ENCODE data around the gene ACOX3. TPM values are rescaled to one million over a fixed set of nuclear protein-coding genes. Genes with fewer than 3 reads are reported as not detected.

Gene ACOX3
- total and polyA plus RNA-seq, 10 of the 15 experiments (the other 5 are each of a cell fraction or from before 2014, with no cell fraction given): 2.0 to 24.5 (median 14.0) TPM

- TF ChIP-seq SREBF1 (IDR thresholded peaks at IDR 0.05; ENCODE audit: low read length): no peak
- no peak for TF ChIP-seq MYC (IDR thresholded peaks at IDR 0.05; ENCODE audit: insufficient read depth, insufficient read length, insufficient replicate concordance, low read length, severe bottlenecking)
- no peak for TF ChIP-seq NFYB (IDR thresholded peaks at IDR 0.05; ENCODE audit: insufficient read depth, low read depth, low read length)
- TF ChIP-seq RB1 (IDR thresholded peaks at IDR 0.05; ENCODE audit: borderline replicate concordance): no peak
- no peak for TF ChIP-seq CHD1 (IDR thresholded peaks at IDR 0.05; ENCODE audit: low read depth, low read length)
- no peak for TF ChIP-seq EZH2 (IDR thresholded peaks at IDR 0.05; ENCODE audit: borderline replicate concordance, control insufficient read depth, low read depth, low read length)
- no peak for TF ChIP-seq CEBPB (IDR thresholded peaks at IDR 0.05; ENCODE audit: borderline replicate concordance in 1 of 2, low read depth in 2 of 2, low read length in 2 of 2)
- TF ChIP-seq TCF12 (IDR thresholded peaks at IDR 0.05; ENCODE audit: low read depth, low read length): no peak; the same call in 1 of the 2 replicates
- no peak for TF ChIP-seq STAT1 (conservative IDR thresholded peaks at IDR 0.05)
- TF ChIP-seq, protein P1, sequence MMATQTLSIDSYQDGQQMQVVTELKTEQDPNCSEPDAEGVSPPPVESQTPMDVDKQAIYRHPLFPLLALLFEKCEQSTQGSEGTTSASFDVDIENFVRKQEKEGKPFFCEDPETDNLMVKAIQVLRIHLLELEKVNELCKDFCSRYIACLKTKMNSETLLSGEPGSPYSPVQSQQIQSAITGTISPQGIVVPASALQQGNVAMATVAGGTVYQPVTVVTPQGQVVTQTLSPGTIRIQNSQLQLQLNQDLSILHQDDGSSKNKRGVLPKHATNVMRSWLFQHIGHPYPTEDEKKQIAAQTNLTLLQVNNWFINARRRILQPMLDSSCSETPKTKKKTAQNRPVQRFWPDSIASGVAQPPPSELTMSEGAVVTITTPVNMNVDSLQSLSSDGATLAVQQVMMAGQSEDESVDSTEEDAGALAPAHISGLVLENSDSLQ (IDR thresholded peaks at IDR 0.05): peak; percentile 63; the same call in 1 of the 2 replicates
- TF ChIP-seq, protein P2, sequence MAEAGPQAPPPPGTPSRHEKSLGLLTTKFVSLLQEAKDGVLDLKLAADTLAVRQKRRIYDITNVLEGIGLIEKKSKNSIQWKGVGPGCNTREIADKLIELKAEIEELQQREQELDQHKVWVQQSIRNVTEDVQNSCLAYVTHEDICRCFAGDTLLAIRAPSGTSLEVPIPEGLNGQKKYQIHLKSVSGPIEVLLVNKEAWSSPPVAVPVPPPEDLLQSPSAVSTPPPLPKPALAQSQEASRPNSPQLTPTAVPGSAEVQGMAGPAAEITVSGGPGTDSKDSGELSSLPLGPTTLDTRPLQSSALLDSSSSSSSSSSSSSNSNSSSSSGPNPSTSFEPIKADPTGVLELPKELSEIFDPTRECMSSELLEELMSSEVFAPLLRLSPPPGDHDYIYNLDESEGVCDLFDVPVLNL (IDR thresholded peaks at IDR 0.05; ENCODE audit: low read depth, low read length): no peak
- no peak for TF ChIP-seq ATF3 (IDR thresholded peaks at IDR 0.05; ENCODE audit: borderline replicate concordance, extremely low read depth, low read depth, low read length)
- TF ChIP-seq ZNF217 (IDR thresholded peaks at IDR 0.05): 0 out of 2 replicates have a peak, but pooled peaks have one; percentile 10
- no peak for TF ChIP-seq SMAD5 (IDR thresholded peaks at IDR 0.05; ENCODE audit: low read depth)
- no peak for TF ChIP-seq NFIC (IDR thresholded peaks at IDR 0.05; ENCODE audit: low read depth, low read length)
- TF ChIP-seq GATAD2B (conservative IDR thresholded peaks at IDR 0.05; ENCODE audit: low read depth): no peak
- TF ChIP-seq HCFC1 (IDR thresholded peaks at IDR 0.05; ENCODE audit: low read length): no peak
- 0 out of 2 replicates have a peak, but pooled peaks have one; percentile 56 for TF ChIP-seq PAX8 (IDR thresholded peaks at IDR 0.05)
- TF ChIP-seq, protein P3, sequence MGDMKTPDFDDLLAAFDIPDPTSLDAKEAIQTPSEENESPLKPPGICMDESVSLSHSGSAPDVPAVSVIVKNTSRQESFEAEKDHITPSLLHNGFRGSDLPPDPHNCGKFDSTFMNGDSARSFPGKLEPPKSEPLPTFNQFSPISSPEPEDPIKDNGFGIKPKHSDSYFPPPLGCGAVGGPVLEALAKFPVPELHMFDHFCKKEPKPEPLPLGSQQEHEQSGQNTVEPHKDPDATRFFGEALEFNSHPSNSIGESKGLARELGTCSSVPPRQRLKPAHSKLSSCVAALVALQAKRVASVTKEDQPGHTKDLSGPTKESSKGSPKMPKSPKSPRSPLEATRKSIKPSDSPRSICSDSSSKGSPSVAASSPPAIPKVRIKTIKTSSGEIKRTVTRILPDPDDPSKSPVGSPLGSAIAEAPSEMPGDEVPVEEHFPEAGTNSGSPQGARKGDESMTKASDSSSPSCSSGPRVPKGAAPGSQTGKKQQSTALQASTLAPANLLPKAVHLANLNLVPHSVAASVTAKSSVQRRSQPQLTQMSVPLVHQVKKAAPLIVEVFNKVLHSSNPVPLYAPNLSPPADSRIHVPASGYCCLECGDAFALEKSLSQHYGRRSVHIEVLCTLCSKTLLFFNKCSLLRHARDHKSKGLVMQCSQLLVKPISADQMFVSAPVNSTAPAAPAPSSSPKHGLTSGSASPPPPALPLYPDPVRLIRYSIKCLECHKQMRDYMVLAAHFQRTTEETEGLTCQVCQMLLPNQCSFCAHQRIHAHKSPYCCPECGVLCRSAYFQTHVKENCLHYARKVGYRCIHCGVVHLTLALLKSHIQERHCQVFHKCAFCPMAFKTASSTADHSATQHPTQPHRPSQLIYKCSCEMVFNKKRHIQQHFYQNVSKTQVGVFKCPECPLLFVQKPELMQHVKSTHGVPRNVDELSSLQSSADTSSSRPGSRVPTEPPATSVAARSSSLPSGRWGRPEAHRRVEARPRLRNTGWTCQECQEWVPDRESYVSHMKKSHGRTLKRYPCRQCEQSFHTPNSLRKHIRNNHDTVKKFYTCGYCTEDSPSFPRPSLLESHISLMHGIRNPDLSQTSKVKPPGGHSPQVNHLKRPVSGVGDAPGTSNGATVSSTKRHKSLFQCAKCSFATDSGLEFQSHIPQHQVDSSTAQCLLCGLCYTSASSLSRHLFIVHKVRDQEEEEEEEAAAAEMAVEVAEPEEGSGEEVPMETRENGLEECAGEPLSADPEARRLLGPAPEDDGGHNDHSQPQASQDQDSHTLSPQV (IDR thresholded peaks at IDR 0.05): no peak
- TF ChIP-seq, protein P4, sequence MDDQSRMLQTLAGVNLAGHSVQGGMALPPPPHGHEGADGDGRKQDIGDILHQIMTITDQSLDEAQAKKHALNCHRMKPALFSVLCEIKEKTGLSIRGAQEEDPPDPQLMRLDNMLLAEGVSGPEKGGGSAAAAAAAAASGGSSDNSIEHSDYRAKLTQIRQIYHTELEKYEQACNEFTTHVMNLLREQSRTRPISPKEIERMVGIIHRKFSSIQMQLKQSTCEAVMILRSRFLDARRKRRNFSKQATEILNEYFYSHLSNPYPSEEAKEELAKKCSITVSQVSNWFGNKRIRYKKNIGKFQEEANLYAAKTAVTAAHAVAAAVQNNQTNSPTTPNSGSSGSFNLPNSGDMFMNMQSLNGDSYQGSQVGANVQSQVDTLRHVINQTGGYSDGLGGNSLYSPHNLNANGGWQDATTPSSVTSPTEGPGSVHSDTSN (IDR thresholded peaks at IDR 0.05; ENCODE audit: insufficient replicate concordance, low read depth, low read length): peak; percentile 33
- no peak for TF ChIP-seq STAT3 (IDR thresholded peaks at IDR 0.05; ENCODE audit: low read depth, low read length)
Measured at GRCh38 chr4:8439914-8440491, 520 bp downstream of the ACOX3 start (continued).
